HPDE6-E6E7 (cell line): ENCODE results near the gene LZTS2.
A peak's percentile ranks its signal among the peaks of the same experiment; 100 is the strongest.
"Not testable (repeated sequence)": the region's sequence is repeated elsewhere in the genome, so short reads cannot be mapped to it uniquely, and the experiment has no call there.

Experiments used
- DNase-seq: peaks from one replicate; pipeline ENCODE4 v3.0.0; 2011; ENCODE audit warnings: missing footprints; ENCODE audit errors: extremely low spot score

The LZTS2 gene, protein sequence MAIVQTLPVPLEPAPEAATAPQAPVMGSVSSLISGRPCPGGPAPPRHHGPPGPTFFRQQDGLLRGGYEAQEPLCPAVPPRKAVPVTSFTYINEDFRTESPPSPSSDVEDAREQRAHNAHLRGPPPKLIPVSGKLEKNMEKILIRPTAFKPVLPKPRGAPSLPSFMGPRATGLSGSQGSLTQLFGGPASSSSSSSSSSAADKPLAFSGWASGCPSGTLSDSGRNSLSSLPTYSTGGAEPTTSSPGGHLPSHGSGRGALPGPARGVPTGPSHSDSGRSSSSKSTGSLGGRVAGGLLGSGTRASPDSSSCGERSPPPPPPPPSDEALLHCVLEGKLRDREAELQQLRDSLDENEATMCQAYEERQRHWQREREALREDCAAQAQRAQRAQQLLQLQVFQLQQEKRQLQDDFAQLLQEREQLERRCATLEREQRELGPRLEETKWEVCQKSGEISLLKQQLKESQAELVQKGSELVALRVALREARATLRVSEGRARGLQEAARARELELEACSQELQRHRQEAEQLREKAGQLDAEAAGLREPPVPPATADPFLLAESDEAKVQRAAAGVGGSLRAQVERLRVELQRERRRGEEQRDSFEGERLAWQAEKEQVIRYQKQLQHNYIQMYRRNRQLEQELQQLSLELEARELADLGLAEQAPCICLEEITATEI

DNA sequence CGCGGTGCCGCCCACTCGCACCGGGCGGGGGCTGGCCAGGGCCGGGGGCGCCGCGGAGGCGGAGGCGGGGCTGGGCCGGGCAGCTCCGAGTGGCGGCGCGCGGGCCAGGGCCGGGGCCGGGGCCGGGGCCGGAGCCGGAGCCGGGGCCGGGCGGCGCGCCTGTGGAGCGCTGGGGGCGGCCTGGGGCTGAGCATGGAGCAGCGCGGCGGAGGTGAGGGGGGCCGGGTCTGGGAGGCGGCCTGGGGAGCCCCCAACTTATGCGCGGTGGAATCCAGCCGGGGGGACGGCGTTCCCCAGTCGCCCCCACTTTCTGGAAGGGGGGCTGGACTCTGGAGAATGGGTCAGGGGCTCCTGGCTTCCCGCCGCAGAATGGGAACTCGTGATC lies at the start of gene LZTS2:
TSS of gene LZTS2 (plus strand) at position 67 of the 385 bp plus-strand sequence. CDS start 2,731 bp downstream, outside the sequence.
- no peak for DNase-seq

DNA sequence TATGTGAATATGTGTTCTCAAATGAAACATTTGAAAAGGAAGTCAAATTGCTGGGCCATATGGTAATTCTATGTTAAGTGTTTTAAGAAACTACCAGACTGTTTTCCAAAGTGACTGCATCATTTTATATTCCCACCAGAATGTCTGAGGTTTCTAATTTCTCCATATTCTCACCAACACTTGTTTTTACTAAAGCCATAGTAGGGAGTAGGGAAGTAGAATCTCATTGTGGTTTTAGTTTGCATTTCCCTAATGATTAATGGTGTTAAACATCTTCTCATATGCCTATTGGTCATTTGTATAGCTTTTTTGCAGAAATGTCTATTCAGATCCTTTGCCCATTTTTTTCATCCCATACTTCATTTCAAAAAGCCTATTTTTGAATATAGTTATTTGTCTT lies 39.4 kb upstream of the LZTS2 start:
- no peak for DNase-seq

DNA sequence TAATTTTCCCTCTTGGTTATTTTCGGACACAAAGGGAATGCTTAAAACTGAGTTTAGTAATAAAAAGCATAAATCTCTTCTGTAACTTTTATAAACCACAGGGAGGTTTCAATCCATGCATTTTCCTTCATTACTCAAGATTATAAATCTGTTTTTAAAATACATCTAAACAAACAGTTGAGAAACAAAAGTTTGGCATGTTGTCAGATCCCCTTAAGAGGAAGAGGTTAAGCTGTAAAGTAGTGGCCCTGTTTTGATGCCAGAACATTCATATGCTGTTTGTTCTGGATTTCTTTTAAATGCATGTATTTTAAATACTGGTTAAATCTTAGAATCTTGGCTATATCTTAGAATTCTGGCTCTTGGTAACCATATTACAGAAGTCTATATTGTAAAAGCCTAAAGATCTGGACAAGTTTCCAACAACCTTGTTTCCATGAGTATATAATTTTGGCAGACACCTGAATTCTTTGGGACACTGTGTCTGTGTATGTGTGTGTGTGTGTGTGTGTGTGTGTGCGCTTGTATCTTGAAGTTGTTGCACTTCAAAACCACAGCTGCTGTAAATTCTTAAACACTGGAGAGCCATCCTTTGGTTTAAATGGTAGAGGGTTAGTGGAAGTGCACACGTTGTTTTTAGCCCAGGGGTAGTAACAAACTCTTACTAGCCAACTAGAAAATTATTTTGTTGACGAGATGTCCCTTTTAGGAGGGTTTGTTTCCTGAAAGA lies 37.1 kb upstream of the LZTS2 start:
- DNase-seq, result no peak

DNA sequence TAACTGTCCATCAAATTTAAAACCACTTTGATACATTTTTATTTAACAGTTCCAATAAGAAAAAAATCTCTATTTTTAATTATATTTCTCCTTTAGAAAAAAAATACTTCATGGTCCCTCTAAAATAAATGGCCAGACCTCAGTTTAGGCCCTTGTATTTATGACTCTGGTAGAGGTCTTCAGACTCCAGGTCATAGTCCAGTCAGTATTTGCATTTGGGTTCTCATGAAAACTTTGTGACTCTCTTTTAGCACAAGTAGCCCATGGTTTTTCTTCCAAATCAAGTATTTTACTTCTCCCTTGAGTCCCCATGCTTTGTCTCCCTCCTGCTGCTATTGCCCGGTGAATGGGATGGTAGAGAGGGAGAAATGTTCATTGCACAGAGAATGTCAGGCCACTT lies 35.8 kb upstream of the LZTS2 start:
- no peak for DNase-seq

DNA sequence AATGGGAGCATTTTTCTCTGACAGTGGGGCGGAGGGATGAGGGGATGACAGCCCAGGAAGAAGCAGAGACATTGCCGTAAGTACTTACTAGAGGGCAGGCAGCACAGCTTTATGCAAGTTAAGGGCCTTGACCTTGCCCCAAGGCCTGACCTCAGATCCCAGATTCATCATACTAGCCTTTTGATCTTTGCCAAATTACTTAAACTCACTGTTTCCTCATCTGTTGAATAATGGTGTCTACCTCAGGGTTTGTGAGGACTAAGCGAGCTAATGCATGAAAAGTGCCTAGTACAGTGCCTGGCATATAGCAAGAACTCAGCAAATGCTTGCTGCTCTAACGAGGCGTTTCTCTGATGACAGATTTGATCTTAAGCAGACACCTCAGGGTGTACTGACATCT lies 33.8 kb upstream of the LZTS2 start:
- no peak for DNase-seq

DNA sequence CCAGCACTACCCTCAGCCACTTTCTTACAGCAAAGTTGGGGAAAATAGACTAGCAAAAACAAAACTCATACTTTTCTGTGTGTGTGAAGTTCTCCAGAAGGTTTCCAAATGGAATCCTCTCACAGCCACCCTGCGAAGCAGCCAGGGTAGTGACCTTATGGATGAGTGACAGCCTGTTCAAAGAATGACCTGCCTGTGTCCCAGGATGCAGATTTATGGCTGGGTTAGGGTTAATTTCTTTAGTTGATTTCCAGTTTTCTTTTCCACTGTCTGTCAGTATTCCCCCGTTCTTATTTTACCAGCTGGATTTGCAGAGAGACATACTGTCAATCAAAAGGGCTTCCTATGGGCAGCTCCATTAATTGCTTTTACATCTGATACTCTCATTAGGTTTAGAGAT lies 32.7 kb upstream of the LZTS2 start:
- no peak for DNase-seq

DNA sequence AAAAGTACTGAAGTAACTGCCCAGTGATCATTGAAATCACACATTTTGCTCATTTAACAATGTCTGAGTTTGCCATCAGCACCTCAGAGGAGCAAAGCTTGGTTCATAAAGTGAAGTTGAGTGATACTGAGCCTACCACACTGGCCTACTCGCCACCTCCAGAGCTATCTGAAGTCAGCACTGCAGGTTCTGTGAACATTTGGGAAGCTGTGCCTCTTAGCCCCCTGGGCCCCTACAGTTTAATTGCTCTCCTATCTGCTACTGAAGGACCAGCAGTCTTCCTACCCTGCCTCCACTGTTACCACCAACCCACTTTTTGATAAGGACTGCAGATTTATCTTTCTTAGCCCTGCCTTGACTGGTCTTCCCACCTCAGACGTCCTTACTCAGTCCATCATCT lies 32.3 kb upstream of the LZTS2 start:
- DNase-seq, result no peak

DNA sequence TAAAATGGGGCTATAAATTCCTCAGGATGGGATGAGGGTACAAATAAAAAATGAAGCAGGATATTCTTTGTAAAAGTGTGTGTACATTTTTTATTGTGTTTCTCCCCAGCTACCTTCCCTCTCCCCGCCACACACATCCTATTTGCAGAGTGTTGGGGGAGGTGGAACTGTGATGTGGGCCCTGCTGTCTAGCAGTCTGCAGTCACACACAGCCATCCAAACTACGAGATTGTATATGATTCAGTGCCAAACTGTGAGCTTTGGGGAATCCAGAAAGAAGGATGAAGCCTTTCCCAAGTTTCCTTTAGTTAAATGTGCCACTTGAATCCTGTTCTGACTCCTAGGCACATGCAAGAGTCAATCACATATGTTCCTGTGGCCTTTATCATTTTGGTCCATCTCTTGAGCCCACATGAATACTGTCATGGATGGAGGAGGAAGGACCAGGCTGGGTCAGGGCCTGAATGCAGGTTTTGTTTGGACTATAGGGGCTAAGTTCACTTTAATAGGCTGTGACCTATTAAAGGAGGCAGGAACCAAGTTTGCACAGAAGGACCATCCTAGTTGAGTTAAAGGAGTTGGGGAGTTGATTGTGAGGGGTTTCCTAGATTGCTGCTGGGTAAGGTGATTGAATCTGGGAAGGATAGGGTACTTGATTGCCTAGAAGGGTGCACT lies 31.4 kb upstream of the LZTS2 start:
- DNase-seq, result no peak

DNA sequence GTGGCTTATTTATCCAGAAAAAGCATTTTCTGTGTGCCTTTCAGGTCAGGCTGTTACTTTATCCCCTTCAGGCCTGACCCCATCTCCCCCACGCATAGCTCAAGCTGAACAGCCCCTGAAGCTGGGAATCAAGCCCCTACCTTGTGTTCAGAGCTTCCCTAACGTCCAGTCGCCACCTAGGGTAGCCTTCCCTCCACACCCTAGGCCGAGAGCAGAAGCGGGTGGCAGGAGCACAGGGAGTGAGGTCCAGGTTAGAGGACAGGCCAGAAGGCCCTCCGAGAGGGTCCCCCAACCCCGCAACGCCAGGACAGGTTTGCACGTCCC lies 30.8 kb upstream of the LZTS2 start:
- no peak for DNase-seq

DNA sequence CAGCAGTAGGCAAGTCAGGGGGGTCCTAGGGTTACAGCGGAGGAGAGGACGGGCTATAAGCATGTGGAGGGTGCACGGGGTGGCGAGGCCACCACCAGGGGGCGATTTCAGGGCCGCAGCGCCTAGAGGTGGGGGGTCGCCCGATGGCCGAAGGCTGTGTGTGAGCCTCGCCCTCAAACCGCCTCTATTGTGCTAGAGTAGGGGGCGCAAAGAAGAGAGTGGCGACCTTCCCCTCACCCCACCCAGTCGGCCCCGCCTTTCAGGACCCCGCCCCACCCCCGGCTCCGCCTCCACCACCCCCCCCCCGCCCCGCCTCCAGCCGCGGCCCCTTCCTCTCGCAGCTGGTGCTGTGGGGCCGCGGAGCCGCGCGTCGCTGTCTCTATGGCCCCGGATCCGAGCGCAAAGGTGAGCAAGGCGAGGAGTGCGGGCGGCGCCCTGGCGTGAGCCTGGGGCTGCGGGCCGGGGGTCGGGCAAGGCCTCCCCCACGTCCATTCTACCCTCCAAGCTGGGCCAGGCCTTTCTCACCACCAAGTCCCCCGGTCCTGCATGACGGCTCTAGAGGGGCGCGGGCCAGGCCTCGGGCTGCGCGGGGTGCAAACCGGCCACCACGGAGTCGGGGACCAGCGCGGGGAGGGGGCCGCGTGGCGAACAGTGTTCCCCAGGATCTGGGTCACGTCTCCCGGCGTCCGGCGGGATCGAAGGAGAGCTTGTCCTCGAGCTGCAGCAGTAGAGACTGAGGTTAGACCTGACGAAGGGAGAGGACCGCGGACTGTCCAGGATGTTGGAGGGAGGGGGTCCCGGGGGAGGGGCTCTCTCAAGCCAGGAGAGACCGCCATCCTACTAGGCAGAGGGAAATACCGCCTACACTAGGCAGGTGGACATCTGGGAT lies 30.2 kb upstream of the LZTS2 start, which contains the start of gene SEMA4G:
TSS of gene SEMA4G (plus strand) at position 318 of the 889 bp plus-strand sequence. CDS start 3,409 bp downstream, outside the sequence.
- DNase-seq, result peak; percentile 44

DNA sequence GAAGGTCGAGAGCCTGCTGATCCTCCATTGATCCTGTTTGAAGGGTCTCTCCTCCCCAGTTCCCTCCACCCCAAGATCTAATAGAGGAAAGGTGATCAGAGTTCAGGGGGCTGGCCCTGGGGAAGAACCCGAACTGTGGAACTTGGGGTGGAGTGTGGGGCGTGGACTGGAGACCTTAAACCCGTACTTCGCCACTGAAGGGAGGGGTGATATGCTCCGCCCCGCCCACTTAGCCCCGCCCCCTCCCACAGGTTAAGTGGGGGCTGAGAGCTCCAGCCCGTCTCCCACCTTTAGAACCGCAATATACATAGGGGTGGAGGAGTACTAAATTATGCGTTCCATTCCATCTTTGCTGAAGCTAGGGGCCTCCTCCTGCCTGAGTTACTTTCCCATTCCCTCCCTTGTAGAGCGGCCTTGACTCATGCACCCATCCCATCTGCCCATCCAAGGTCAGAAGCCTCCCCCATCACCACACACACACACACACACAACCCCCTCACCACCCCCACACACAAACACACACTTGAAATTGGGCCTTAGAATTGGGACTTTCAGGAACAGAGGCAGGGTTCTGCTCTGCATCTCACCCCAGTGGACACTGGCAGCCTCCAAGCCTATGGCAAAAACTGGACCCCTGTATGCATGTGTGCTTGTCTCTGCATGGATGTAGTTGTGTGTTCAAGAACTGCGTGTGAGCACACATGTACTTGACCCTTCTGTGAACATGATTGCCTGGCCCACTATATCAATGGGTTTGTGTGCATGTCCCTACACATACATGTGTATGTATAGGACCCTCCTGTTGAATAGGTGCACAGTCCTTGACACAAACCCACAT lies 29.3 kb upstream of the LZTS2 start:
- no peak for DNase-seq

DNA sequence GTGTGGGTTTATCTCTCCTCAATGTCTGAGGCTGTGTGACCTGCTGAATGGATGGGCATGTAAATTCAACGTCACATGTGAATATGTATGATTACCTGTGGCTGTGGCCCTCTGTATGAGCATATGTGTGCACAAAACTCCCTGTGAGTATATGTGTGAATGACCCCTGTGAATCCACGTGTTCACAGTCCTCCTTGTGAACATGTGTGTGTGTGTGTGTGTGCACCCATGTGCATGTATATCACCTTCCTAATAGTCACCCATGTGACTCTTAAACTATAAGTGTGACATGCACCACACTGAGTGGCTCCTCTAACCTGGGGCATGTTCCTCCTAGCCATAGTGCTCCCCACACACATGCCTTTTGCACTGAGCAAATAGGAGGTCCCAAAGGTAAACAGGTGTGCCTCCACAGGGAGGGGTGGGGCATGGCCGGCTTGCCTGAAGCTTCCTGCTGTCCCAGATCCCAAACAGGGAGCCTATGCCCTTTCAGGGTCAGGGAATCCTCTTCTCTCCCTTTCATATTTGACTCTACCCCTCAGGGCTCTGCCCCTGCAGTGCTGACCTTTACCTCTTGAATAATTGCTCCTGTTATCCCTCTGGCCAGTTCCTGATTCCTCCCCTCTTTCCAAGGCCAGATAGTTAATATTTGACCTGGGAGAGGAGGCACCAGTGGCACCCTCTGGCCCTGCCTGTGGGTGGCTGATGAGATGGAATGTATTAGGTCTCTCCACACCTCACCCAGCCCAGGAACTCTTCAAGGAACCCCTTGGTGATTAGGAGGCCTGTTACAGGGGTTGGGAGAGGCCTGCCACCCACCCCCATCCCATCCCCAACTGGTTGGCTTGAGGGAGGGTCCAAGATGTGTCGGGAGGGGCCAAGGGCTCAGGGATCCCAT lies 28.4 kb upstream of the LZTS2 start:
- DNase-seq, result no peak

DNA sequence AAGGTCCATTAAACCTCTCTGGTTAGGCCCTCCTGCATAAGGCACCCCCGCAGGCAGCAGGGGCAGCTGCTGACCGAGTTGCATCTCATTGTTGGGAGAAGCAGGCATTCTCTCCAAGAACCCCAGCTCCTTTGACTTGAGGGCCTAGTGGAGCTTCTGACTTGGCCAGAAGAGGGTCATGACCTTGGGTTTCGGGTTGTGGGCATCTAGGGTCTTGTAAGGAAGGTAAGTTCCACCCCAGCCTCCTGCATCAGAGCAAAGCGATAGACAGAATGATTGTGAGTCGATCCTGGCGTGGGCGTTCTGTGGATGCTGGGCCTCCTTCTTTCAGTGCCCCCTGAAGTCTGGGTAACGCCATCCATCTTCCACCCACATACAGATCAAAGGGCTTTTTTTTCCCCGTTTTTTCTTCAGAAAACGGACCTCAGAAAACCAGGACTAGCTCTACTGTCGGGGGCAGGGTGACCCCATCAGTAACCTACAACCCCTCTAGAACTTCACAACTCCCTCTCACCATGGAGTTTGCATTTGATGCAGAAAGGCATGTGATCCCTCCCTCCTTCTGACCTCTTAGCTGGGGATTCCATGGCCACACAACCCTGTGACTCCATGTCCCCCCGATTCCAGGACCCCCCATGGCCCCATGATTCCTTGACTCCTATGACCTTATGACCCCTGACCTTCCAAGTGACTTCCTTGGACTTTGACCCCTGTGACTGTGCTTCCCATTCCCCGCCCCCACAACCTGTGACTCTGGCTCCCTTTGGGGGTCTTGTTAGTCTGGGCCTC lies 27.3 kb upstream of the LZTS2 start:
- DNase-seq, result no peak

DNA sequence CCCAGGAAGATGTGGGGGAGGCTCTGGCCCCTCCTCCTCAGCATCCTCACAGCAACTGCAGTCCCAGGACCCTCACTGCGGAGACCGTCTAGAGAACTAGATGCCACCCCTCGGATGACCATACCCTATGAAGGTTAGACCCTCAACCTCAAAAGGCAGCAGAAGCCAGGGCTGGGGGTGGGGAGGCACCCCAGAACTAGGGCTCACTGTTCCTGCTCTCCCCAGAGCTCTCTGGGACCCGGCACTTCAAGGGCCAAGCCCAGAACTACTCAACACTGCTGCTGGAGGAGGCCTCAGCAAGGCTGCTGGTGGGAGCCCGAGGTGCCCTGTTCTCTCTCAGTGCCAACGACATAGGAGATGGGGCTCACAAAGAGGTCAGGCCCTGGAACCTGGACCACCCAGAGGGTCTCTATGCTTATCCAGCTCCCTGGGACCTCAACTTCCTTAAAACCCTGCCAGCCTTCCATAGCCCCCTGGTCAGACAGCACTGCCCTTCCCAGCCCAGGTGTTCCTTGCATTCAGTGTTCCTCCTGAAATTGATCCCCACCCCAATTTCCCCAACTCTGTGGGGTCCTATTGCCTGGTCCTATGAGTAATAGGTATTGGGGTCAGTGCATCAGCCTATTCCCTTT lies 26.6 kb upstream of the LZTS2 start:
- DNase-seq, result no peak

DNA sequence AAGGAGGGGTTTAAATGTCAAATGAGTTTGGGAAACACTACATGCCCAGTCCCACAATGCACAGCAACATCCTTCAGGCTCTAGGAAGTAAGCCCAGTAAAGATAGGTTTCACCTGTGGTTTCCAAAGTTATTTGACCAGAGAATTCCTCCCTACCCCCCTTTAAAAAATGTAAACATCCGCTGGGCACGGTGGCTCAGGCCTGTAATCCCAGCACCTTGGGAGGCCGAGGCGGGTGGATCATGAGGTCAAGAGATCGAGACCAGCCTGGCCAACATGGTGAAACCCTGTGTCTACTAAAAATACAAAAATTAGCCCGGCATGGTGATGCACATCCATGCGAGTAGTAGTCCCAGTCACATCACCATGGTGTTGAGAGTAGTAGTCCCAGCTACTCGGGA lies 24.2 kb upstream of the LZTS2 start:
- not testable (repeated sequence) for DNase-seq

DNA sequence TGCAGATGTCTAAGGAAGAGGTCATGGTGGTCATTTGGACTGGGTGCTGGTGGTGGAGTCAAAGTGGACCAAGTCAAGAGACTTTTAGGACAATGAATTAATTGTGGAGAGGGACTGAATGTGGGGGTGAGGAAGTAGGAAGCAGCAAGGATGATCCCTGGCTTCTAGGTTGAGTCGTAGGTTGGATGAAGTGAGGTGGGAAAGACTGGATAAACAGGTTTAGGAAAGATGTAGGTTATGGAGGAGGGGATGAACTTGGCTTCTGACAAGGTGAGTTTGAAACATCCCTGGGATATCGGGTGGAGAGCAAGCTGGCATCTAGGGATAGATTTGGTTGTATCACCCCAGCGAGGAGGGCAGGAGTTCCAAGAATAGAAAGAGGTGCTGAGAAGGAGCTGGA lies 22.7 kb upstream of the LZTS2 start:
- no peak for DNase-seq

DNA sequence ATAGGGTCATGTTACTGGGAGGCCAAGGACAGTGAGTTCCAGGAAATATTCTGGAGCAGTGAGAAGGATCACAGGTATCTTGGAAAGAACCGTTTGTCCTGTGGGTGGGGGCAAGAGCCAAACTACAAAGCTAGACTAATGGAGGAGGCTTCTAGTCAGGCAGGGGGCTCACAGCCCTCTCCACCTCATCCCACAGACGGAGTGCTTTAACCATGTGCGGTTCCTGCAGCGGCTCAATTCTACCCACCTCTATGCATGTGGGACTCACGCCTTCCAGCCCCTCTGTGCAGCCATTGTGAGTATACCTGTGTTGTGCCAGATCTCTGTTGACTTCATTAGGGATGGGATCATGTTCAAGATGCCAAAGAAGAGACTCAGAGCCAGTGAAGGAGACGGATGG lies 22.2 kb upstream of the LZTS2 start:
- no peak for DNase-seq
